A549 (cell line): Measurements from ENCODE around the gene ATG4B.

Experiments used
- EP300 ChIP-seq, 2 experiments: fragments of >200 bp; sonication (Bioruptor Twin); formaldehyde crosslinking; IDR thresholded peaks; 2 replicates in 1 of 2; 3 replicates in 1 of 2; pipeline ENCODE4 v1.6.1; 2016 to 2017
- JUN ChIP-seq, 2 experiments: fragments of >200 bp; sonication (Bioruptor Twin); formaldehyde crosslinking; IDR thresholded peaks; 2 replicates in 1 of 2; 3 replicates in 1 of 2; pipeline ENCODE4 v1.6.1; 2016 to 2017
- KDM1A ChIP-seq: fragments of 200-600 bp; sonication (generic); IDR thresholded peaks from 2 replicates; pipeline ENCODE4 v1.6.1; 2016; ENCODE audit warnings: low read depth, mild to moderate bottlenecking
- PHF8 ChIP-seq: fragments of 200-600 bp; sonication (generic); IDR thresholded peaks from 2 replicates; pipeline ENCODE4 v1.6.1; 2016; ENCODE audit warnings: low read depth, mild to moderate bottlenecking, antibody characterized with exemption, moderate library complexity, borderline replicate concordance
- POLR2A ChIP-seq: IDR thresholded peaks from 2 replicates; pipeline ENCODE4 v1.6.1; 2012; ENCODE audit warnings: mild to moderate bottlenecking, low read length
- POLR2AphosphoS2 ChIP-seq: conservative IDR thresholded peaks from 2 replicates; pipeline ENCODE4 v1.6.1; 2012; ENCODE audit warnings: low read length, improper control_type of control experiment, inconsistent platforms
- RCOR1 ChIP-seq: fragments of 150-350 bp; IDR thresholded peaks from 2 replicates; pipeline ENCODE4 v1.6.1; 2014; ENCODE audit warnings: antibody characterized with exemption, low read length, low read depth
- SMC3 ChIP-seq: fragments of >200 bp; sonication (Bioruptor Twin); formaldehyde crosslinking; IDR thresholded peaks from 3 replicates; pipeline ENCODE4 v1.6.1; 2018; ENCODE audit warnings: inconsistent platforms
- TF ChIP-seq, protein P1 (sequence below): fragments of >200 bp; sonication (Bioruptor Twin); formaldehyde crosslinking; IDR thresholded peaks from 3 replicates; pipeline ENCODE4 v1.5.1; 2016
- TF ChIP-seq, protein P2 (sequence below): fragments of 150-350 bp; IDR thresholded peaks from 2 replicates; pipeline ENCODE4 v1.6.1; 2014; ENCODE audit warnings: low read depth, mild to moderate bottlenecking, low read length

DNA sequence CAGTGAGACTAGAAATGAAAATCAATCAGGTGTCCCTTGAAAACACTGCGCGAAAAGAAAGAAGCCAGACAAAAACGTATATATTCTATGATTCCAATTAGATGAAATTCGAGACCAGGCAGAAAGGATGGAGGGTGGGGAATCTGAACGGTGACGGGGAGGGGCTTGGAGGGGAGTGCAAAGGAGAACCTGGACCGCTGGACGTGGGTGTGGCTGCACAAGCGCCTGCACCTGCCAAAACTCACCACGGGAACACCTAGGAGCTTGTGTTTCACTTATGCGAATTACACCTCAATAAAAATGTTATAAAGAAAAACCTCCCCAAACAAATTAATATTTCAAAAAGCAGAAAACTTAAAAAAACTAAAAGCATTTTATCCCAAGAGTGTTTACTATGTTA, 22.5 kb upstream of the ATG4B start:
- TF ChIP-seq, protein P1, sequence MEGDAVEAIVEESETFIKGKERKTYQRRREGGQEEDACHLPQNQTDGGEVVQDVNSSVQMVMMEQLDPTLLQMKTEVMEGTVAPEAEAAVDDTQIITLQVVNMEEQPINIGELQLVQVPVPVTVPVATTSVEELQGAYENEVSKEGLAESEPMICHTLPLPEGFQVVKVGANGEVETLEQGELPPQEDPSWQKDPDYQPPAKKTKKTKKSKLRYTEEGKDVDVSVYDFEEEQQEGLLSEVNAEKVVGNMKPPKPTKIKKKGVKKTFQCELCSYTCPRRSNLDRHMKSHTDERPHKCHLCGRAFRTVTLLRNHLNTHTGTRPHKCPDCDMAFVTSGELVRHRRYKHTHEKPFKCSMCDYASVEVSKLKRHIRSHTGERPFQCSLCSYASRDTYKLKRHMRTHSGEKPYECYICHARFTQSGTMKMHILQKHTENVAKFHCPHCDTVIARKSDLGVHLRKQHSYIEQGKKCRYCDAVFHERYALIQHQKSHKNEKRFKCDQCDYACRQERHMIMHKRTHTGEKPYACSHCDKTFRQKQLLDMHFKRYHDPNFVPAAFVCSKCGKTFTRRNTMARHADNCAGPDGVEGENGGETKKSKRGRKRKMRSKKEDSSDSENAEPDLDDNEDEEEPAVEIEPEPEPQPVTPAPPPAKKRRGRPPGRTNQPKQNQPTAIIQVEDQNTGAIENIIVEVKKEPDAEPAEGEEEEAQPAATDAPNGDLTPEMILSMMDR, result no peak
- TF ChIP-seq POLR2A (no peak), POLR2AphosphoS2 (no peak), RCOR1 (no peak), KDM1A (no peak), SMC3 (no peak), EP300 (IDR thresholded peaks at IDR 0.05) (no peak), JUN (IDR thresholded peaks at IDR 0.05) (no peak), PHF8 (no peak)
- TF ChIP-seq, protein P2, sequence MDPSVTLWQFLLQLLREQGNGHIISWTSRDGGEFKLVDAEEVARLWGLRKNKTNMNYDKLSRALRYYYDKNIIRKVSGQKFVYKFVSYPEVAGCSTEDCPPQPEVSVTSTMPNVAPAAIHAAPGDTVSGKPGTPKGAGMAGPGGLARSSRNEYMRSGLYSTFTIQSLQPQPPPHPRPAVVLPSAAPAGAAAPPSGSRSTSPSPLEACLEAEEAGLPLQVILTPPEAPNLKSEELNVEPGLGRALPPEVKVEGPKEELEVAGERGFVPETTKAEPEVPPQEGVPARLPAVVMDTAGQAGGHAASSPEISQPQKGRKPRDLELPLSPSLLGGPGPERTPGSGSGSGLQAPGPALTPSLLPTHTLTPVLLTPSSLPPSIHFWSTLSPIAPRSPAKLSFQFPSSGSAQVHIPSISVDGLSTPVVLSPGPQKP, result no peak
